Left lung (tissue), 10 donors: Measurements from ENCODE around the gene CEP120. TPM values are rescaled to one million over a fixed set of nuclear protein-coding genes. Genes with fewer than 3 reads are reported as not detected.
"Not testable (repeated sequence)": the region's sequence is repeated elsewhere in the genome, so short reads cannot be mapped to it uniquely, and the experiment has no call there.

Source experiments
- ATAC-seq: fragments of 200-7000 bp; cut with Tn5 transposase; one replicate; pipeline ENCODE4 v1.9.1; 2020; ENCODE audit warnings: moderate library complexity
- DNase-seq, 4 donors: peaks; one replicate each; pipeline ENCODE4 v3.0.0-alpha.2; 2013 to 2020
- H3K27ac ChIP-seq, 2 donors: fragments of 200-600 bp; sonication (generic) in 1 of 2; one replicate each; pipeline versions ENCODE4 v1.5.0 to v1.8.0; 2020 to 2021
- H3K27me3 ChIP-seq, 2 donors: fragments of 200-600 bp; sonication (generic) in 1 of 2; one replicate each; pipeline versions ENCODE4 v1.5.0 to v1.8.0; 2020 to 2021
- H3K36me3 ChIP-seq, 2 donors: fragments of 200-600 bp; sonication (generic) in 1 of 2; one replicate each; pipeline versions ENCODE4 v1.5.0 to v1.8.0; 2020 to 2021
- H3K4me1 ChIP-seq, 2 donors: fragments of 200-600 bp; one replicate each; pipeline ENCODE4 v1.8.0; 2021
- H3K4me3 ChIP-seq, 2 donors: fragments of 200-600 bp; sonication (generic) in 1 of 2; one replicate each; pipeline versions ENCODE4 v1.5.0 to v1.8.0; 2020 to 2021; ENCODE audit warnings: mild to moderate bottlenecking in 1 of 2
- H3K9me3 ChIP-seq, 2 donors: fragments of 200-600 bp; sonication (generic) in 1 of 2; one replicate each; pipeline versions ENCODE4 v1.5.0 to v1.8.0; 2020 to 2021
- intact Hi-C, 2 donors: fragments of 100-400 bp; cut with DNase I; formaldehyde crosslinking; loops; one replicate each; pipeline versions ENCODE4 v1.11.2 to v1.14.2; 2022
- polyA plus RNA-seq, 6 donors: library from polyadenylated mRNA; unstranded; fragments of 120-200 nt; gene quantifications; one replicate each; pipeline ENCODE4 v1.2.1, GENCODE V29; 2013; ENCODE audit not compliant: insufficient read length in 6 of 6
- total RNA-seq, 2 donors: library from RNA; stranded (reverse); fragmentation: NEBNext Ultra II Directional; extraction: Animal tissue kit (Norgen Biotek cat#: 25700); gene quantifications; one replicate each; pipeline ENCODE4 v1.2.1, GENCODE V29; 2021
- TF ChIP-seq, protein P1 (sequence below), 2 donors: fragments of 200-600 bp; sonication (generic) in 1 of 2; IDR thresholded peaks; one replicate each; pipeline versions ENCODE4 v1.5.0 to v1.8.0; 2021; ENCODE audit warnings: antibody characterized with exemption in 2 of 2
- donor health status: DM: no; HTN: yes; CAD: no.
- donor health status: DM: no; HTN: no; CAD: no.

Gene CEP120
- total and polyA plus RNA-seq, 8 donors = 14.2 to 28.2 (median 25.2) TPM

DNA sequence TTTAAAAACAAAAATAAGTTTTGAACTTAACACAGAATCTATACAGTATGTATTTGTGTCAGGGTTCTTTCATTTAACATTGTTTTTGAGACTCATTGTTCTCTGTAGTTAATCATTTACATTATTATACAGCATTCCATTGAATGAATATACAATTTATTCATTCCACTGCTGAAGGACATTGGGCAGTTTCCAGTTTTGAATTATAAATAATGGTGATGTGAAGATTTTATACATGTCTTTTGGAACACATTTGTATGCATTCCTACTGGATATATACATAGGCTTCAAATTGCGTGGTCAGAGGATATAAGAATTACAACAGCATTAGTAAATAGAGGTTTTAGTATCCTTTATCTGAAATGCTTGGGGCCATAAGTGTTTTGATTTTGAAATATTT lies 72.0 kb downstream of the CEP120 start:
- Histone ChIP-seq H3K27me3 (no peaks in the 10 kb centered on the region), H3K36me3 (peaks cover 0 to 28% of the 10 kb centered on the region in 2 donors), H3K9me3 (peaks cover 0 to under 1% of the 10 kb centered on the region in 2 donors), H3K4me3 (no peak overlapping the region), H3K27ac (no peak overlapping the region), H3K4me1 (no peaks in the 10 kb centered on the region)
- ATAC-seq = no peak
- TF ChIP-seq, protein P1, sequence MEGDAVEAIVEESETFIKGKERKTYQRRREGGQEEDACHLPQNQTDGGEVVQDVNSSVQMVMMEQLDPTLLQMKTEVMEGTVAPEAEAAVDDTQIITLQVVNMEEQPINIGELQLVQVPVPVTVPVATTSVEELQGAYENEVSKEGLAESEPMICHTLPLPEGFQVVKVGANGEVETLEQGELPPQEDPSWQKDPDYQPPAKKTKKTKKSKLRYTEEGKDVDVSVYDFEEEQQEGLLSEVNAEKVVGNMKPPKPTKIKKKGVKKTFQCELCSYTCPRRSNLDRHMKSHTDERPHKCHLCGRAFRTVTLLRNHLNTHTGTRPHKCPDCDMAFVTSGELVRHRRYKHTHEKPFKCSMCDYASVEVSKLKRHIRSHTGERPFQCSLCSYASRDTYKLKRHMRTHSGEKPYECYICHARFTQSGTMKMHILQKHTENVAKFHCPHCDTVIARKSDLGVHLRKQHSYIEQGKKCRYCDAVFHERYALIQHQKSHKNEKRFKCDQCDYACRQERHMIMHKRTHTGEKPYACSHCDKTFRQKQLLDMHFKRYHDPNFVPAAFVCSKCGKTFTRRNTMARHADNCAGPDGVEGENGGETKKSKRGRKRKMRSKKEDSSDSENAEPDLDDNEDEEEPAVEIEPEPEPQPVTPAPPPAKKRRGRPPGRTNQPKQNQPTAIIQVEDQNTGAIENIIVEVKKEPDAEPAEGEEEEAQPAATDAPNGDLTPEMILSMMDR (IDR thresholded peaks at IDR 0.05) = no peak
- intact Hi-C loops = no loop called here
- DNase-seq = no peak

DNA sequence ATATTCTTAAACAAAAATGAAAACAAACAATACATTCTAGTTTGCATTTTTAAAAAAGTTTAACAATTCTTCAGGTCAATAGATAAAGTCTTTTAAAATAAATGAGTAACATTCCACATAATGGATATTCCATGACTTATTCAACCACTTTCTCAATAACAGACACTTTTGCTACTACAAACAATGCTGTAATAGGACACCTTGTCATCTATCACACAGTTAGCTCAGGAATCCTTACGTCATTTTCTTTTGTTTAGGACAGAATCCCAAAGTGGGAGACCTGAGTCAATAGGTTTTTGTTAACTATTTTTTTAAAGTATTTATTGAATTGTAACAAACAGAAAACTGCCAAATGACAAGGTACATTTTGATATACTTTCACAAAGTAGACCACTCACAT lies 72.5 kb downstream of the CEP120 start:
- DNase-seq (no peak), ATAC-seq (no peak)
- Histone ChIP-seq H3K4me3 (no peak overlapping the region), H3K4me1 (no peaks in the 10 kb centered on the region), H3K36me3 (peaks cover 0 to 30% of the 10 kb centered on the region in 2 donors), H3K9me3 (no peaks in the 10 kb centered on the region), H3K27ac (no peak overlapping the region), H3K27me3 (no peaks in the 10 kb centered on the region)
- intact Hi-C loops = no loop called here
- TF ChIP-seq, protein P1 (IDR thresholded peaks at IDR 0.05) = no peak

DNA sequence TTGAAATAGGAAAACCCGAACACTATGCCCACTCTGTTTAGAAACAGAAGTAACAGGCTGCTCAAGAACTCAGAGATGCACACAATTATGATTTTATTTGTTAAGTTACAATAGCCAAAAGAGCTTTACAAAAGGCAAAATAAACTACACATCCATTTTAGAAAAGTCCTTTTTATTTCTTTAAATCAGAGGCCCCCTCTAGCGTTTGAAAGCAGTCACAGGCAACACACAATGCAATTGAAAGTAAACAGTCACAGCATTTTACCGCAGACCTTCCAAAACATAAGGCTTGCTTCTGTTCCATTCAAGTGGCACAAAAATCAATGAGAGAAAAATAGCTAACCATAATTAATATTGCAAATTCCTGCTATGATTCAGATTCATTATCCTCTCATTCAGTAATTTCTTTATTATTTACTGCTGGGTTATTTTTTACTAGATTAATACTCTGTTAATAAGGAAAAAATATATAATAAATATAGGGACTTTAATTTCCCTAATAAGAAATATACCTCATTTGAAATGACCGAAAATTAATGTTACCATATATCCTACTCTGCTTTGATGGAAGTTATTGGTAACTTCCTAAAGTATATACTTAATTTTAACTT lies 78.3 kb downstream of the CEP120 start:
- TF ChIP-seq, protein P1 (IDR thresholded peaks at IDR 0.05) = peak; percentile 53 to 55
- no peaks in the 10 kb centered on the region for H3K4me1 ChIP-seq
- DNase-seq (peak in 2 of 4 donors; percentile 54 to 71), ATAC-seq (peak; percentile 51)
- H3K36me3 ChIP-seq = peaks cover 0 to 30% of the 10 kb centered on the region in 2 donors
- intact Hi-C loops = no loop called here
- H3K4me3 ChIP-seq = no peak overlapping the region
- no peaks in the 10 kb centered on the region for H3K9me3 ChIP-seq
- H3K27me3 ChIP-seq = no peaks in the 10 kb centered on the region
- no peak overlapping the region for H3K27ac ChIP-seq

DNA sequence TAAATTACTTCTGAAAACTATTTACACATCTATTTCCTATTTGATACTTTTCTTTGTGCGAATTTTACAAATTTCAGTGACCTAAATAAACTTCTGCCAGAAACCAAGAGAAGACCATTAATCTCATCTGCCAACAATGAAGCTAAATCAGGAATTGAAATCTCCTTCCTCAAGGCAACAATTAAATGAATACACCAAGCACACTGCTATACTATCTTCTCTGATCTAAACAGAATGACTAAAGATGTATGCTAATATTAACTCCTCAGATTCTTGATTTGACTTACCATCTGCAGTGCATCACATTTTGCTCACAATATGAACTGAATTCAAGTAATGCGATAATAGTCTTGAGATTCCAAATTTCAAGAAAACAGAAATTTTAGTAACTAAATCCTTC lies 82.3 kb downstream of the CEP120 start:
- Histone ChIP-seq H3K36me3 (peaks cover 0 to under 1% of the 10 kb centered on the region in 2 donors), H3K4me1 (no peaks in the 10 kb centered on the region), H3K9me3 (no peaks in the 10 kb centered on the region), H3K4me3 (no peak overlapping the region), H3K27ac (no peak overlapping the region), H3K27me3 (no peaks in the 10 kb centered on the region)
- ATAC-seq = no peak
- intact Hi-C loops = no loop called here
- no peak for DNase-seq
- TF ChIP-seq, protein P1 (IDR thresholded peaks at IDR 0.05) = no peak

DNA sequence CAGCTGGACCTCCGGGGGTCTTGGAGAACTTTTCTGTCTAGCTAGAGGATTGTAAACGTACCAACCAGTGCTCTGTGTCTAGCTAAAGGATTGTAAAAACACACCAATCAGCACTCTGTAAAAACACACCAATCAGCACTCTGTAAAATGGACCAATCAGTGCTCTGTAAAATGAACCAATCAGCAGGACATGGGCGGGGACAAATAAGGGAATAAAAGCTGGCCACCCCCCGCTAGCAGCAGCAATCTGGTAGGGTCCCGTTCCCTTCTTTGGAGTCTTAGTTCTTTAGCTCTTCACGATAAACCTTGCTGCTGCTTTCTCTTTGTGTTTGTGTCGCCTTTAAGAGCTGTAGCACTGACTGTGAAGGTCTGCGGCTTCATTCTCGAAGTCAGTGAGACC lies 114.8 kb downstream of the CEP120 start:
- H3K27me3 ChIP-seq, H3K4me1 ChIP-seq, H3K27ac ChIP-seq, intact Hi-C loops, H3K9me3 ChIP-seq, H3K4me3 ChIP-seq, DNase-seq, H3K36me3 ChIP-seq, ATAC-seq: not testable (repeated sequence)

DNA sequence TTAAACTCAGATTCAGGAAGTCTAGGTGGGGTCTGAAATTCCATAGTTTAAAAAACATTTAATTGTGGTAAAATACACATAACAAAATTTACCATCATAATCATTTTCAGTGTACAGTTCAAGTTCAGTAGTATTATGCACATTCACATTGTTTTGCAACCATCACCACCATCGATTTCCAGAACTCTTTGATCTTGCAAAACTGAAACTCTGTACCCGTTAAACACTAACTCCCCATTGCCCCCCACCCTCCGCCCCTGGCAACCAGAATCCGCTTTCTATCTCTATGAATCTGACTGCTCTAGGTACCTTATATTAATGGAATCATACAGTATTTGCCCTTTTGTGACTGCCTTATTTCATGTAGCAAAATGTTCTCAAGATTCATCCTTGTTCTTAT lies 117.5 kb downstream of the CEP120 start:
- no peak overlapping the region for H3K4me3 ChIP-seq
- H3K27ac ChIP-seq = no peak overlapping the region
- intact Hi-C loops = no loop called here
- H3K36me3 ChIP-seq = no peaks in the 10 kb centered on the region
- no peaks in the 10 kb centered on the region for H3K9me3 ChIP-seq
- no peaks in the 10 kb centered on the region for H3K4me1 ChIP-seq
- no peaks in the 10 kb centered on the region for H3K27me3 ChIP-seq
- no peak for DNase-seq
- no peak for ATAC-seq
- TF ChIP-seq, protein P1 (IDR thresholded peaks at IDR 0.05) = no peak
